K562 (cell line): ENCODE measurements around the gene ECHDC3. TPM values are rescaled to one million over a fixed set of nuclear protein-coding genes. Genes with fewer than 3 reads are reported as not detected.

ENCODE experiments used
- ATAC-seq: fragments of 200-7000 bp; cut with Tn5 transposase; 3 replicates; pipeline ENCODE4 v1.9.1; 2020; ENCODE audit warnings: moderate library complexity
- Bru-seq: library from RNA; stranded (reverse); fragments of 400-500 nt; gene quantifications from one replicate; lab custom pipeline; 2021; lab: Mats Ljungman, UMichigan
- BruChase-seq, 2 experiments: library from RNA; stranded (reverse); fragments of 400-500 nt; gene quantifications; one replicate each; lab custom pipeline; 2021; lab: Mats Ljungman, UMichigan
- BruUV-seq: library from RNA; stranded (reverse); fragments of 400-500 nt; replicated peaks from 2 replicates; lab custom pipeline; 2021; lab: Mats Ljungman, UMichigan
- CTCF ChIA-PET: fragments of 300-600 bp; formaldehyde crosslinking; extraction: SDS; loops from one replicate; lab custom pipeline; 2021; ENCODE audit warnings: low intra/inter-chr PET ratio; lab: Yijun Ruan, JAX
- POLR2A ChIA-PET: fragments of 300-600, 350-650 bp; sonication (Branson Sonifier 250); formaldehyde crosslinking; extraction: SDS; loops from one replicate; lab custom pipeline; 2021; ENCODE audit warnings: antibody characterized with exemption, inconsistent platforms; lab: Yijun Ruan, JAX
- DNase-seq, 4 experiments: peaks; one replicate each; pipeline versions ENCODE4 v3.0.0 to v3.0.0-alpha.2; 2011 to 2018; ENCODE audit warnings: low spot score in 3 of 4, mixed read lengths in 3 of 4; ENCODE audit errors: extremely low read depth in 1 of 4
- FAIRE-seq: peaks from 2 replicates; lab custom pipeline; 2011; peaks lifted over from hg19 to GRCh38; lab: Jason Lieb, UNC
- H2AFZ ChIP-seq: 2 replicates; pipeline ENCODE4 v1.6.0; 2011; ENCODE audit warnings: low read depth, low read length, control low read depth, inconsistent platforms
- H3K27ac ChIP-seq: fragments of 200-600 bp; 3 replicates; pipeline ENCODE4 v1.8.0; 2011; ENCODE audit warnings: low read depth, mild to moderate bottlenecking, control low read depth, inconsistent platforms, low read length, moderate library complexity, mixed read lengths; ENCODE audit errors: extremely low read depth
- H3K27me3 ChIP-seq, 2 experiments: fragments of 300-600 bp in 1 of 2; 2 replicates in 1 of 2; 3 replicates in 1 of 2; pipeline versions ENCODE4 v1.6.0 to v1.8.0; 2011; ENCODE audit warnings: inconsistent platforms in 2 of 2, low read length in 2 of 2, mild to moderate bottlenecking in 1 of 2, mixed read lengths in 1 of 2, moderate library complexity in 1 of 2; ENCODE audit not compliant: control insufficient read depth in 2 of 2, insufficient read depth in 2 of 2
- H3K36me3 ChIP-seq: fragments of 300-600 bp; 3 replicates; pipeline ENCODE4 v1.8.0; 2011; ENCODE audit warnings: mild to moderate bottlenecking, low read length, inconsistent platforms; ENCODE audit not compliant: control insufficient read depth, insufficient read depth
- H3K4me1 ChIP-seq, 2 experiments: fragments of 200-600 bp in 1 of 2; replicated peaks in 1 of 2; 2 replicates in 1 of 2; 3 replicates in 1 of 2; pipeline versions ENCODE4 v1.5.1 to v1.8.0; 2011; ENCODE audit warnings: inconsistent platforms in 2 of 2, low read length in 2 of 2, mild to moderate bottlenecking in 1 of 2, mixed read lengths in 1 of 2, moderate library complexity in 1 of 2; ENCODE audit not compliant: control insufficient read depth in 2 of 2, insufficient read depth in 2 of 2
- H3K4me2 ChIP-seq: 2 replicates; pipeline ENCODE4 v1.6.1; 2011; ENCODE audit warnings: low read length, control low read depth, inconsistent platforms, mixed read lengths; ENCODE audit not compliant: insufficient read depth
- H3K4me3 ChIP-seq: fragments of 200-600 bp; sonication (generic), shearing (Covaris generic); 2 replicates; pipeline ENCODE4 v1.5.1; 2016; ENCODE audit warnings: control low read depth, inconsistent platforms
- H3K79me2 ChIP-seq: fragments of 200-600 bp; 3 replicates; pipeline ENCODE4 v1.8.0; 2011; ENCODE audit warnings: low read length, inconsistent platforms; ENCODE audit not compliant: control insufficient read depth, insufficient read depth
- H3K9ac ChIP-seq, 2 experiments: 2 replicates each; pipeline versions ENCODE4 v1.6.0 to v1.6.1; 2011; ENCODE audit warnings: low read depth in 2 of 2, low read length in 2 of 2, control low read depth in 1 of 2, inconsistent platforms in 1 of 2, mild to moderate bottlenecking in 1 of 2, mixed read lengths in 1 of 2; ENCODE audit not compliant: insufficient read depth in 1 of 2
- H3K9me1 ChIP-seq: one replicate; pipeline ENCODE4 v1.6.0; 2011; ENCODE audit warnings: inconsistent platforms, mild to moderate bottlenecking, low read length, moderate library complexity; ENCODE audit not compliant: control insufficient read depth, insufficient read depth
- H3K9me3 ChIP-seq: replicated peaks from 2 replicates; pipeline ENCODE4 v1.5.1; 2011; ENCODE audit warnings: low read depth, low read length, inconsistent platforms; ENCODE audit not compliant: control insufficient read depth, insufficient read depth
- H4K20me1 ChIP-seq: replicated peaks from 2 replicates; pipeline ENCODE4 v1.6.1; 2011; ENCODE audit warnings: low read length, inconsistent platforms, mixed read lengths; ENCODE audit not compliant: control insufficient read depth, insufficient read depth
- FOXA3 ChIP-seq, 2 experiments: fragments of 450-650 bp in 1 of 2; sonication (generic) in 1 of 2; formaldehyde crosslinking; IDR thresholded peaks in 1 of 2; conservative IDR thresholded peaks in 1 of 2; 2 replicates each; pipeline versions ENCODE4 v1.4.0 to v1.8.0; 2020 to 2022; ENCODE audit warnings: mild to moderate bottlenecking in 2 of 2, missing genetic modification reagents in 1 of 2
- HNRNPUL1 ChIP-seq: fragments of 200-400 bp; formaldehyde crosslinking; IDR thresholded peaks from 2 replicates; pipeline ENCODE4 v1.6.1; 2017; ENCODE audit warnings: low read length
- KLF13 ChIP-seq: fragments of 450-650 bp; IDR thresholded peaks from 2 replicates; pipeline ENCODE4 v1.6.1; 2016; ENCODE audit warnings: missing genetic modification characterization, low read depth, mild to moderate bottlenecking, missing compliant biosample characterization, moderate library complexity, borderline replicate concordance
- L3MBTL2 ChIP-seq: fragments of 450-650 bp; IDR thresholded peaks from 2 replicates; pipeline ENCODE4 v1.6.1; 2016; ENCODE audit warnings: mild to moderate bottlenecking, moderate library complexity
- NCOA6 ChIP-seq: fragments of 450-650 bp; IDR thresholded peaks from 2 replicates; pipeline ENCODE4 v1.6.1; 2017; ENCODE audit warnings: mild to moderate bottlenecking
- U2AF1 ChIP-seq: fragments of 200-400 bp; formaldehyde crosslinking; optimal IDR thresholded peaks from 2 replicates; pipeline ENCODE3; 2017; ENCODE audit warnings: mild to moderate bottlenecking, low read depth, low read length, moderate library complexity
- WGBS: fragments of 100-300 bp; shearing (Covaris generic); methylation state at CpG from one replicate; pipeline ENCODE4 v1.1.6; 2016; ENCODE audit warnings: low coverage, mixed read lengths; ENCODE audit not compliant: insufficient coverage; ENCODE audit errors: missing lambda C conversion rate; 5-methylcytosine and 5-hydroxymethylcytosine counted together
- in situ Hi-C: fragments of 300-500 bp; cut with MboI; formaldehyde crosslinking; loops from 4 replicates; pipeline ENCODE4 v1.15.0; 2018; ENCODE audit warnings: inconsistent platforms, mixed read lengths
- intact Hi-C: fragments of 100-400 bp; cut with micrococcal nuclease; formaldehyde crosslinking; loops from 2 replicates; pipeline ENCODE4 v1.14.2; 2022
- long read RNA-seq, 3 experiments: library from polyadenylated mRNA in 2 of 3; library from RNA in 1 of 3; unstranded in 2 of 3; stranded (forward) in 1 of 3; transcript quantifications; one replicate each; pipeline ENCODE4 v2.0.0, GENCODE V29; 2019 to 2022
- polyA minus RNA-seq, 3 experiments: library from RNA; depleted of rRNA, polyadenylated mRNA; stranded (reverse); fragments of >200 nt; gene quantifications; 2 replicates each; pipeline ENCODE4 v1.2.3, GENCODE V29; 2011
- polyA plus RNA-seq, 8 experiments: library from polyadenylated mRNA; depleted of rRNA in 4 of 8; stranded (reverse) in 5 of 8; unstranded in 3 of 8; fragments of >200 nt; fragmentation: Nextera tagmentation in 2 of 8; fragmentation: Illumina TruSeq in 1 of 8; extraction: Ambion mirVana in 2 of 8; extraction: Trizol in 1 of 8; gene quantifications; 2 replicates each; pipeline versions ENCODE4 v1.2.1 to v1.2.3, GENCODE V29; 2011 to 2014; ENCODE audit warnings: inconsistent platforms in 1 of 8, missing spikeins in 1 of 8
- total RNA-seq, 7 experiments: library from RNA; depleted of rRNA in 6 of 7; stranded (reverse); fragments of >200 nt in 6 of 7; fragmentation: Illumina TruSeq in 2 of 7; extraction: Trizol in 2 of 7; gene quantifications; 2 replicates each; pipeline versions ENCODE4 v1.2.1 to v1.2.3, GENCODE V29; 2011 to 2021; ENCODE audit warnings: low replicate concordance in 1 of 7
- TF ChIP-seq, protein P1 (sequence below): sonication (generic); formaldehyde crosslinking; IDR thresholded peaks from 2 replicates; pipeline ENCODE4 v1.8.0; 2023; ENCODE audit warnings: mild to moderate bottlenecking, missing genetic modification reagents
- TF ChIP-seq, protein P2 (sequence below), 2 experiments: fragments of 250-450 bp in 1 of 2; fragments of 450-650 bp in 1 of 2; sonication (Bioruptor Pico) in 1 of 2; IDR thresholded peaks; 2 replicates each; pipeline versions ENCODE4 v1.6.1 to v1.8.0; 2016 to 2021; ENCODE audit warnings: mild to moderate bottlenecking in 2 of 2, moderate library complexity in 2 of 2, missing compliant biosample characterization in 1 of 2, missing genetic modification characterization in 1 of 2

ECHDC3 gene, protein sequence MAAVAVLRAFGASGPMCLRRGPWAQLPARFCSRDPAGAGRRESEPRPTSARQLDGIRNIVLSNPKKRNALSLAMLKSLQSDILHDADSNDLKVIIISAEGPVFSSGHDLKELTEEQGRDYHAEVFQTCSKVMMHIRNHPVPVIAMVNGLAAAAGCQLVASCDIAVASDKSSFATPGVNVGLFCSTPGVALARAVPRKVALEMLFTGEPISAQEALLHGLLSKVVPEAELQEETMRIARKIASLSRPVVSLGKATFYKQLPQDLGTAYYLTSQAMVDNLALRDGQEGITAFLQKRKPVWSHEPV
- 4.0 and 10.2 TPM in 2 replicates for total RNA-seq (2011; cell fraction: chromatin; rRNA removed; ENCODE audit: low replicate concordance)
- total RNA-seq (2011; cell fraction: nucleolus; rRNA removed) = 9.7 and 10.3 TPM in 2 replicates
- total RNA-seq (2011; cell fraction: nucleoplasm; rRNA removed) = 5.5 and 5.7 TPM in 2 replicates
- total RNA-seq (2014; rRNA removed) = 19.4 and 25.7 TPM in 2 replicates
- total RNA-seq (2014; rRNA removed; fragmentation: Illumina TruSeq; extraction: Trizol) = 8.9 and 9.0 TPM in 2 replicates
- 12.6 and 14.0 TPM in 2 replicates for total RNA-seq (2015; rRNA removed; fragmentation: Illumina TruSeq; extraction: Trizol)
- total RNA-seq (2021) = 17.3 and 17.9 TPM in 2 replicates
- 16.1 and 21.9 TPM in 2 replicates for polyA plus RNA-seq (2011; rRNA removed)
- polyA plus RNA-seq (2011; cell fraction: cytosol; rRNA removed) = 17.5 and 35.2 TPM in 2 replicates
- 14.3 and 27.7 TPM in 2 replicates for polyA plus RNA-seq (2011; cell fraction: nucleus; rRNA removed)
- polyA plus RNA-seq (2012) = 8.6 and 12.1 TPM in 2 replicates
- polyA plus RNA-seq (2014; fragmentation: Illumina TruSeq; extraction: Trizol) = 15.7 and 17.1 TPM in 2 replicates
- under 1 TPM; 0.53 to 0.67 TPM for polyA plus RNA-seq (2014; fragmentation: Nextera tagmentation; extraction: Ambion mirVana)
- polyA plus RNA-seq (2014; rRNA removed) = 10.0 and 17.7 TPM in 2 replicates
- polyA minus RNA-seq (2011; rRNA and poly(A)+ RNA removed) = 8.7 and 16.4 TPM in 2 replicates
- polyA minus RNA-seq (2011; cell fraction: cytosol; rRNA and poly(A)+ RNA removed) = 7.0 and 9.4 TPM in 2 replicates
- 7.4 and 10.4 TPM in 2 replicates for polyA minus RNA-seq (2011; cell fraction: nucleus; rRNA and poly(A)+ RNA removed)
- Bru-seq, nascent RNA = percentile 70 among the genes with signal in this experiment
- percentile 64 among the genes with signal in this experiment for BruChase-seq, experiment 1, labeled RNA remaining after a 2-hour chase
- BruChase-seq, experiment 2, labeled RNA remaining after a 6-hour chase = percentile 61 among the genes with signal in this experiment
- long read RNA-seq, experiment 1, transcript ECHDC3-201 (5 exons, 1,649 nt) = major isoform, 36 of 95 reads
- long read RNA-seq, experiment 1, partial matches to known transcripts = 48 of 95 reads
- long read RNA-seq, experiment 1, other reads (novel, unspliced or antisense) = 11 of 95 reads
- long read RNA-seq, experiment 2, transcript ECHDC3-201 (5 exons, 1,649 nt) = major isoform, 12 of 31 reads
- long read RNA-seq, experiment 2, partial matches to known transcripts = 5 of 31 reads
- long read RNA-seq, experiment 2, other reads (novel, unspliced or antisense) = 14 of 31 reads
- long read RNA-seq, experiment 3, transcript ECHDC3-201 (5 exons, 1,649 nt) = major isoform, 14 of 31 reads
- long read RNA-seq, experiment 3, partial matches to known transcripts = 7 of 31 reads
- long read RNA-seq, experiment 3, other reads (novel, unspliced or antisense) = 10 of 31 reads

DNA sequence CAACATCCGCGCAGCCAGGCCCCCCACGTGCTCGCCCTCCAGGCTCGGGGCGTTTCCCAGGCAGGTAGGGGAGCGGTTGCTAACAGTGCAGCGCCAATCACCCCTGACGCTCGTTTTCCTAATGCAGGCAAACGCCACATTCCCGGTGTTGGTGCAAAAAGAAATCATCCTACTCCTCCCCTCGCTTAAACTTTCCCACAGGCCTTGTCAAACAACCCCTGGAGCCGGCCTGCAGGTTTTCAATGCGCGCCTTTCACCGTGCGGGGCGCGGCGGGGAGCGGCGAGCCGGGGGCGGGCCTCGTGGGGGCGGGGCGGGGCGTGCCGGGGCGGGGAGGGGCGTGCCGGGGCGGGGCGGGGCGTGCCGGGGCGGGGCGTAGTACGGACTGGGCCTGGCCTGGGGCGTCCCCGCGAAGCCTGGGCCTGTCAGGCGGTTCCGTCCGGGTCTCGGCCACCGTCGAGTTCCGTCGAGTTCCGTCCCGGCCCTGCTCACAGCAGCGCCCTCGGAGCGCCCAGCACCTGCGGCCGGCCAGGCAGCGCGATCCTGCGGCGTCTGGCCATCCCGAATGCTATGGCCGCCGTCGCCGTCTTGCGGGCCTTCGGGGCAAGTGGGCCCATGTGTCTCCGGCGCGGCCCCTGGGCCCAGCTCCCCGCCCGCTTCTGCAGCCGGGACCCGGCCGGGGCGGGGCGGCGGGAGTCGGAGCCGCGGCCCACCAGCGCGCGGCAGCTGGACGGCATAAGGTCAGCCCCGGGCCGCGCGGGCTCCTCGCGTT is at the start of gene ECHDC3:
ECHDC3 (plus strand) TSS at position 374 of the 770 bp plus-strand sequence; CDS start at position 569, 195 bp downstream.
- Histone ChIP-seq H3K36me3 (peaks cover 5% of the 10 kb centered on the region; the same call in 1 of the 3 replicates), H4K20me1 (no peaks in the 10 kb centered on the region), H3K27ac (peak within 1 kb of the TSS; percentile 87), H2AFZ (peak within 1 kb of the TSS; percentile 94), H3K4me3 (peak within 1 kb of the TSS; percentile 69), H3K27me3 (no peaks in the 10 kb centered on the region), H3K9me1 (peaks cover 3% of the 10 kb centered on the region), H3K4me1 (peaks cover 13 to 17% of the 10 kb centered on the region in 2 experiments; a peak in 4 of 5 replicates), H3K9ac (peak within 1 kb of the TSS; percentile 82 to 97), H3K9me3 (no peaks in the 10 kb centered on the region), H3K79me2 (peaks cover 10% of the 10 kb centered on the region; the same call in 2 of the 3 replicates), H3K4me2 (peak within 1 kb of the TSS; percentile 80)
- CTCF ChIA-PET = interaction anchor here (1.0 kb wide), 1 partner anchor 227 kb away, joined by 3 read pairs; no protein-coding TSS in a partner anchor
- BruUV-seq = no TSS peak
- POLR2A ChIA-PET = interaction anchor here (0.9 to 1.0 kb wide), 2 partner anchors 15 to 246 kb away, joined by 3 to 4 read pairs; no protein-coding TSS in a partner anchor
- ATAC-seq (peak; percentile 92), FAIRE-seq (no peak), DNase-seq (peak; percentile 74 to 96 (median 94))
- intact Hi-C loops = no loop called here
- in situ Hi-C loops = no loop called here
- 7% methylated on average over 35 of the region's 93 CpGs for WGBS
- TF ChIP-seq NCOA6 = peak; percentile 80
- TF ChIP-seq U2AF1 = no peak
- TF ChIP-seq, protein P1, sequence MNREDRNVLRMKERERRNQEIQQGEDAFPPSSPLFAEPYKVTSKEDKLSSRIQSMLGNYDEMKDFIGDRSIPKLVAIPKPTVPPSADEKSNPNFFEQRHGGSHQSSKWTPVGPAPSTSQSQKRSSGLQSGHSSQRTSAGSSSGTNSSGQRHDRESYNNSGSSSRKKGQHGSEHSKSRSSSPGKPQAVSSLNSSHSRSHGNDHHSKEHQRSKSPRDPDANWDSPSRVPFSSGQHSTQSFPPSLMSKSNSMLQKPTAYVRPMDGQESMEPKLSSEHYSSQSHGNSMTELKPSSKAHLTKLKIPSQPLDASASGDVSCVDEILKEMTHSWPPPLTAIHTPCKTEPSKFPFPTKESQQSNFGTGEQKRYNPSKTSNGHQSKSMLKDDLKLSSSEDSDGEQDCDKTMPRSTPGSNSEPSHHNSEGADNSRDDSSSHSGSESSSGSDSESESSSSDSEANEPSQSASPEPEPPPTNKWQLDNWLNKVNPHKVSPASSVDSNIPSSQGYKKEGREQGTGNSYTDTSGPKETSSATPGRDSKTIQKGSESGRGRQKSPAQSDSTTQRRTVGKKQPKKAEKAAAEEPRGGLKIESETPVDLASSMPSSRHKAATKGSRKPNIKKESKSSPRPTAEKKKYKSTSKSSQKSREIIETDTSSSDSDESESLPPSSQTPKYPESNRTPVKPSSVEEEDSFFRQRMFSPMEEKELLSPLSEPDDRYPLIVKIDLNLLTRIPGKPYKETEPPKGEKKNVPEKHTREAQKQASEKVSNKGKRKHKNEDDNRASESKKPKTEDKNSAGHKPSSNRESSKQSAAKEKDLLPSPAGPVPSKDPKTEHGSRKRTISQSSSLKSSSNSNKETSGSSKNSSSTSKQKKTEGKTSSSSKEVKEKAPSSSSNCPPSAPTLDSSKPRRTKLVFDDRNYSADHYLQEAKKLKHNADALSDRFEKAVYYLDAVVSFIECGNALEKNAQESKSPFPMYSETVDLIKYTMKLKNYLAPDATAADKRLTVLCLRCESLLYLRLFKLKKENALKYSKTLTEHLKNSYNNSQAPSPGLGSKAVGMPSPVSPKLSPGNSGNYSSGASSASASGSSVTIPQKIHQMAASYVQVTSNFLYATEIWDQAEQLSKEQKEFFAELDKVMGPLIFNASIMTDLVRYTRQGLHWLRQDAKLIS (CRISPR knock-in tag) = 0 out of 2 replicates have a peak, but pooled peaks have one; percentile 53
- TF ChIP-seq L3MBTL2 = peak; percentile 99
- 0 out of 2 replicates have a peak, but pooled peaks have one; percentile 53 for TF ChIP-seq KLF13 (tag)
- TF ChIP-seq FOXA3 (CRISPR knock-in tag; conservative IDR thresholded peaks at IDR 0.05 in 1 of 2, IDR thresholded peaks at IDR 0.05 in 1 of 2) = 0 out of 4 replicates have a peak, but pooled peaks of 1 of the 2 experiments have one; percentile 28
- TF ChIP-seq HNRNPUL1 = no peak
- TF ChIP-seq, protein P2, sequence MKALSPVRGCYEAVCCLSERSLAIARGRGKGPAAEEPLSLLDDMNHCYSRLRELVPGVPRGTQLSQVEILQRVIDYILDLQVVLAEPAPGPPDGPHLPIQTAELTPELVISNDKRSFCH (CRISPR knock-in tag; IDR thresholded peaks at IDR 0.05) = no peak
- TF ChIP-seq, protein P2 (tag; IDR thresholded peaks at IDR 0.05) = peak; percentile 70
